H9 (cell line): ENCODE measurements around the gene PHF10. TPM values are rescaled to one million over a fixed set of nuclear protein-coding genes. Genes with fewer than 3 reads are reported as not detected.

Experiments
- DNase-seq: peaks from one replicate; pipeline ENCODE4 v3.0.0-alpha.2; 2017
- H2AFZ ChIP-seq: one replicate; pipeline ENCODE4 v1.6.1; 2013; ENCODE audit warnings: mild to moderate bottlenecking, low read length, control low read depth, moderate library complexity
- H2AK5ac ChIP-seq: 2 replicates; pipeline ENCODE4 v1.6.1; 2013; ENCODE audit warnings: low read length, control low read depth, mixed read lengths; ENCODE audit not compliant: insufficient read length
- H2BK120ac ChIP-seq: one replicate; pipeline ENCODE4 v1.6.1; 2013; ENCODE audit warnings: low read depth, mild to moderate bottlenecking, low read length, control low read depth, inconsistent platforms; ENCODE audit not compliant: poor library complexity, severe bottlenecking
- H2BK12ac ChIP-seq: 2 replicates; pipeline ENCODE4 v1.6.1; 2013; ENCODE audit warnings: low read length, control low read depth, mixed read lengths, low read depth; ENCODE audit not compliant: insufficient read length
- H2BK15ac ChIP-seq: 2 replicates; pipeline ENCODE4 v1.6.1; 2013; ENCODE audit warnings: low read depth, low read length, control low read depth
- H2BK20ac ChIP-seq: one replicate; pipeline ENCODE4 v1.6.1; 2013; ENCODE audit warnings: low read depth, mild to moderate bottlenecking, low read length, control low read depth, inconsistent platforms; ENCODE audit not compliant: poor library complexity, severe bottlenecking
- H2BK5ac ChIP-seq: 2 replicates; pipeline ENCODE4 v1.6.1; 2013; ENCODE audit warnings: low read length, control low read depth, mixed read lengths; ENCODE audit not compliant: insufficient read length
- H3K14ac ChIP-seq: 2 replicates; pipeline ENCODE4 v1.6.1; 2013; ENCODE audit warnings: low read length, control low read depth; ENCODE audit not compliant: insufficient read depth
- H3K18ac ChIP-seq: 2 replicates; pipeline ENCODE4 v1.6.1; 2013; ENCODE audit warnings: low read depth, mild to moderate bottlenecking, mixed read lengths, low read length, control low read depth; ENCODE audit not compliant: insufficient read length
- H3K23ac ChIP-seq: 2 replicates; pipeline ENCODE4 v1.6.1; 2013; ENCODE audit warnings: low read length, control low read depth, mixed read lengths, low read depth; ENCODE audit not compliant: insufficient read length
- H3K23me2 ChIP-seq: 2 replicates; pipeline ENCODE4 v1.6.1; 2013; ENCODE audit warnings: low read depth, mild to moderate bottlenecking, mixed read lengths, low read length, control low read depth; ENCODE audit not compliant: insufficient read length, poor library complexity, severe bottlenecking
- H3K27ac ChIP-seq: 2 replicates; pipeline ENCODE4 v1.5.1; 2013; ENCODE audit warnings: low read length, control low read depth, mixed read lengths, low read depth; ENCODE audit not compliant: insufficient read length
- H3K27me3 ChIP-seq: 2 replicates; pipeline ENCODE4 v1.6.1; 2013; ENCODE audit warnings: low read length, control low read depth, inconsistent platforms; ENCODE audit not compliant: insufficient read depth
- H3K4ac ChIP-seq: 2 replicates; pipeline ENCODE4 v1.6.1; 2013; ENCODE audit warnings: low read depth, mild to moderate bottlenecking, control low read depth, inconsistent platforms, low read length, moderate library complexity
- H3K4me1 ChIP-seq: 2 replicates; pipeline ENCODE4 v1.6.1; 2013; ENCODE audit warnings: low read length, control low read depth, inconsistent platforms; ENCODE audit not compliant: insufficient read depth
- H3K4me2 ChIP-seq: 2 replicates; pipeline ENCODE4 v1.6.1; 2013; ENCODE audit warnings: low read length, control low read depth, mixed read lengths; ENCODE audit not compliant: insufficient read length, insufficient read depth
- H3K56ac ChIP-seq: 2 replicates; pipeline ENCODE4 v1.6.1; 2013; ENCODE audit warnings: low read depth, mild to moderate bottlenecking, mixed read lengths, low read length, control low read depth; ENCODE audit not compliant: insufficient read length
- H3K79me1 ChIP-seq: 2 replicates; pipeline ENCODE4 v1.6.1; 2013; ENCODE audit warnings: low read depth, mild to moderate bottlenecking, moderate library complexity, low read length, control low read depth, inconsistent platforms; ENCODE audit not compliant: insufficient read depth, poor library complexity, severe bottlenecking
- H3K79me2 ChIP-seq: 2 replicates; pipeline ENCODE4 v1.6.1; 2013; ENCODE audit warnings: low read length, control low read depth, inconsistent platforms; ENCODE audit not compliant: insufficient read depth
- H3K9ac ChIP-seq: 2 replicates; pipeline ENCODE4 v1.6.1; 2013; ENCODE audit warnings: low read length, control low read depth, mixed read lengths; ENCODE audit not compliant: insufficient read length; ENCODE audit errors: extremely low read depth
- H3K9me3 ChIP-seq: one replicate; pipeline ENCODE4 v1.6.1; 2013; ENCODE audit warnings: low read depth, low read length, inconsistent platforms; ENCODE audit not compliant: control insufficient read depth
- H3T11ph ChIP-seq: one replicate; pipeline ENCODE4 v1.6.1; 2013; ENCODE audit warnings: mild to moderate bottlenecking, low read length, control low read depth, inconsistent platforms
- H4K20me1 ChIP-seq: one replicate; pipeline ENCODE4 v1.6.1; 2013; ENCODE audit not compliant: control insufficient read depth, insufficient read length, insufficient read depth
- H4K5ac ChIP-seq: 2 replicates; pipeline ENCODE4 v1.6.1; 2013; ENCODE audit warnings: low read depth, mild to moderate bottlenecking, mixed read lengths, low read length, control low read depth; ENCODE audit not compliant: insufficient read length
- H4K8ac ChIP-seq: replicated peaks from 2 replicates; pipeline ENCODE4 v1.6.1; 2013; ENCODE audit warnings: low read length, control low read depth, mixed read lengths, low read depth; ENCODE audit not compliant: insufficient read length
- H4K91ac ChIP-seq: 2 replicates; pipeline ENCODE4 v1.6.1; 2013; ENCODE audit warnings: low read depth, mild to moderate bottlenecking, moderate library complexity, mixed read lengths, low read length, control low read depth; ENCODE audit not compliant: insufficient read length
- H3K27ac Mint-ChIP-seq, 3 experiments: 2 replicates in 2 of 3; 3 replicates in 1 of 3; pipeline ENCODE4 v1.8.0; 2020 to 2021; ENCODE audit warnings: mixed read lengths in 3 of 3, mild to moderate bottlenecking in 1 of 3, moderate library complexity in 1 of 3
- H3K27me3 Mint-ChIP-seq: 2 replicates; pipeline ENCODE4 v1.8.0; 2021; ENCODE audit warnings: low read depth, mild to moderate bottlenecking, moderate library complexity, mixed read lengths
- H3K36me3 Mint-ChIP-seq, 3 experiments: 2 replicates in 2 of 3; 3 replicates in 1 of 3; pipeline ENCODE4 v1.8.0; 2020 to 2021; ENCODE audit warnings: low read depth in 3 of 3, mixed read lengths in 3 of 3; ENCODE audit not compliant: insufficient read depth in 1 of 3
- H3K4me1 Mint-ChIP-seq, 2 experiments: 2 replicates each; pipeline ENCODE4 v1.8.0; 2020; ENCODE audit warnings: mixed read lengths in 2 of 2
- H3K4me3 Mint-ChIP-seq, 2 experiments: 2 replicates in 1 of 2; 3 replicates in 1 of 2; pipeline ENCODE4 v1.8.0; 2020 to 2021; ENCODE audit warnings: mild to moderate bottlenecking in 2 of 2, mixed read lengths in 2 of 2, moderate library complexity in 1 of 2
- H3K9me3 Mint-ChIP-seq, 2 experiments: 2 replicates in 1 of 2; 3 replicates in 1 of 2; pipeline ENCODE4 v1.8.0; 2020; ENCODE audit warnings: mild to moderate bottlenecking in 2 of 2, mixed read lengths in 2 of 2, moderate library complexity in 1 of 2
- CTCF ChIP-seq: fragments of 200-600 bp; sonication (generic); conservative IDR thresholded peaks from 3 replicates; pipeline ENCODE4 v1.8.0; 2021; ENCODE audit warnings: antibody characterized with exemption, mild to moderate bottlenecking
- WGBS: extraction: QIAGEN DNeasy Blood & Tissue Kit; methylation state at CpG from one replicate; pipeline ENCODE4 v1.1.7; 2013; ENCODE audit warnings: missing lambda C conversion rate, low lambda C conversion rate, mixed read lengths; ENCODE audit not compliant: insufficient read length; ENCODE audit errors: extremely low coverage; 5-methylcytosine and 5-hydroxymethylcytosine counted together
- total RNA-seq: library from RNA; stranded (reverse); gene quantifications from 2 replicates; pipeline ENCODE4 v1.2.1, GENCODE V29; 2021

Gene PHF10
- total RNA-seq, 1 experiment from 2014 or later, result 59.0 TPM

GRCh38 chr6:169692516-169692915, 31.8 kb downstream of the PHF10 start:
- Histone ChIP-seq H4K91ac (no peak overlapping the region), H2BK120ac (no peak overlapping the region), H3K27me3 (no peaks in the 10 kb centered on the region), H2BK20ac (no peak overlapping the region), H3K56ac (no peak overlapping the region), H2AFZ (no peak overlapping the region), H3K4me2 (no peak overlapping the region), H3K4ac (no peak overlapping the region), H3K79me2 (peaks cover 12% of the 10 kb centered on the region; the same call in 1 of the 2 replicates), H3K23ac (no peak overlapping the region), H4K5ac (no peak overlapping the region), H2AK5ac (no peak overlapping the region), H3K18ac (no peak overlapping the region), H2BK15ac (no peak overlapping the region), H4K20me1 (no peaks in the 10 kb centered on the region), H3K23me2 (no peaks in the 10 kb centered on the region), H3T11ph (no peak overlapping the region), H2BK12ac (no peak overlapping the region), H3K9me3 (no peaks in the 10 kb centered on the region), H3K9ac (no peak overlapping the region), H4K8ac (no peak overlapping the region), H3K4me1 (no peaks in the 10 kb centered on the region), H3K79me1 (peaks cover 9% of the 10 kb centered on the region), H3K14ac (no peak overlapping the region), H2BK5ac (no peak overlapping the region), H3K27ac (no peak overlapping the region)
- Mint-ChIP-seq H3K27me3 (no peaks in the 10 kb centered on the region), H3K27ac (peak overlapping the region in 2 of 3 experiments; percentile 4 to 55; a peak in 2 of 7 replicates), H3K9me3 (peaks cover 0 to 9% of the 10 kb centered on the region in 2 experiments; a peak in 4 of 5 replicates), H3K36me3 (peaks cover 44 to 58% (median 50%) of the 10 kb centered on the region in 3 experiments), H3K4me1 (peaks cover 10 to 24% of the 10 kb centered on the region in 2 experiments), H3K4me3 (no peak overlapping the region)
- DNase-seq, result no peak
- no peak for TF ChIP-seq CTCF
- no CpG with 5 or more reads among the region's 3 CpGs for WGBS
